IPS DF 19.7 (cell line): Measurements from ENCODE around the gene CARMIL1.

Experiments
- DNase-seq: peaks from one replicate; pipeline ENCODE4 v3.0.0-alpha.2; 2013; ENCODE audit warnings: low read depth, low spot score

CARMIL1 gene

GRCh38 chr6:25472306-25472705, 193.1 kb downstream of the CARMIL1 start:
- DNase-seq, result no peak

- no peak for DNase-seq
These were observed 193.7 kb downstream of the CARMIL1 start for GRCh38 chr6:25472906-25473305.

GRCh38 chr6:25473447-25473846, 194.3 kb downstream of the CARMIL1 start:
- no peak for DNase-seq

- DNase-seq, result no peak
These were observed 197.0 kb downstream of the CARMIL1 start for GRCh38 chr6:25476126-25476525.

GRCh38 chr6:25477006-25477590, 197.9 kb downstream of the CARMIL1 start:
- no peak for DNase-seq

- DNase-seq, result no peak
These were observed 199.8 kb downstream of the CARMIL1 start for GRCh38 chr6:25478973-25479372.

- DNase-seq, result no peak
These were observed 202.1 kb downstream of the CARMIL1 start for GRCh38 chr6:25481267-25481666.

- no peak for DNase-seq
These were observed 203.8 kb downstream of the CARMIL1 start for GRCh38 chr6:25482996-25483395.

GRCh38 chr6:25483943-25484342, 204.8 kb downstream of the CARMIL1 start:
- no peak for DNase-seq

GRCh38 chr6:25484900-25485299, 205.7 kb downstream of the CARMIL1 start:
- DNase-seq, result no peak

GRCh38 chr6:25485821-25486534, 206.8 kb downstream of the CARMIL1 start:
- no peak for DNase-seq

GRCh38 chr6:25486550-25486949, 207.4 kb downstream of the CARMIL1 start:
- no peak for DNase-seq

- no peak for DNase-seq
These were observed 207.8 kb downstream of the CARMIL1 start for GRCh38 chr6:25487012-25487411.

- DNase-seq, result no peak
These were observed 209.0 kb downstream of the CARMIL1 start for GRCh38 chr6:25488156-25488555.

GRCh38 chr6:25489399-25489798, 210.2 kb downstream of the CARMIL1 start:
- no peak for DNase-seq

- peak; percentile 67 for DNase-seq
These were observed 211.0 kb downstream of the CARMIL1 start for GRCh38 chr6:25490018-25490801.

- no peak for DNase-seq
These were observed 213.8 kb downstream of the CARMIL1 start for GRCh38 chr6:25492951-25493350.

GRCh38 chr6:25494469-25494868, 215.3 kb downstream of the CARMIL1 start:
- no peak for DNase-seq

- DNase-seq, result no peak
These were observed 218.3 kb downstream of the CARMIL1 start for GRCh38 chr6:25497383-25498040.

- no peak for DNase-seq
These were observed 219.3 kb downstream of the CARMIL1 start for GRCh38 chr6:25498505-25498904.

GRCh38 chr6:25499615-25500235, 220.6 kb downstream of the CARMIL1 start:
- no peak for DNase-seq

GRCh38 chr6:25503686-25504085, 224.5 kb downstream of the CARMIL1 start:
- DNase-seq, result no peak
